ENCODE results near the gene NDUFB6.

NDUFB6 gene

GRCh38 chr9:32518276-32518675, 54.7 kb downstream of the NDUFB6 start:
- no peak overlapping the region for H3K9ac ChIP-seq
- H3K9me3 ChIP-seq (replicated peaks in 1 of 11) = peaks cover 48 to 92% (median 85%) of the 10 kb centered on the region in 11 experiments

GRCh38 chr9:32516241-32516640, 56.7 kb downstream of the NDUFB6 start:
- no peak overlapping the region for H3K4me2 ChIP-seq
- H3K4me1 ChIP-seq = no peaks in the 10 kb centered on the region
- no peak overlapping the region for H3K4me3 ChIP-seq
- H3K9me3 ChIP-seq (replicated peaks in 1 of 11) = peaks cover 51 to 80% (median 74%) of the 10 kb centered on the region in 11 experiments
- no peaks in the 10 kb centered on the region for H3K27me3 ChIP-seq
- no peak overlapping the region for H3K27ac ChIP-seq
- peaks cover 23 to 44% (median 35%) of the 10 kb centered on the region in 11 experiments for H3K36me3 ChIP-seq
- H4K20me1 ChIP-seq = no peaks in the 10 kb centered on the region; a peak in 1 of 22 replicates
- TF ChIP-seq Cebpa-rat (IDR thresholded peaks at IDR 0.05) = no peak
- H3K9ac ChIP-seq = no peak overlapping the region

More at GRCh38 chr9:32518276-32518675, 54.7 kb downstream of the NDUFB6 start:
- no peaks in the 10 kb centered on the region for H3K27me3 ChIP-seq
- TF ChIP-seq Cebpa-rat (IDR thresholded peaks at IDR 0.05) = no peak
- H3K4me2 ChIP-seq = no peak overlapping the region
- peaks cover 26 to 54% (median 37%) of the 10 kb centered on the region in 11 experiments for H3K36me3 ChIP-seq
- no peaks in the 10 kb centered on the region; a peak in 1 of 22 replicates for H4K20me1 ChIP-seq
- no peak overlapping the region; a peak in 1 of 20 replicates for H3K4me3 ChIP-seq
- H3K4me1 ChIP-seq = peaks cover 0 to under 1% (median 0%) of the 10 kb centered on the region in 10 experiments; a peak in 2 of 20 replicates
- H3K27ac ChIP-seq = no peak overlapping the region

GRCh38 chr9:32508728-32509127, 64.2 kb downstream of the NDUFB6 start:
- H3K9me3 ChIP-seq (replicated peaks in 1 of 11) = peaks cover under 1 to 13% (median 7%) of the 10 kb centered on the region in 11 experiments; a peak in 14 of 22 replicates
- TF ChIP-seq Cebpa-rat (IDR thresholded peaks at IDR 0.05) = no peak
- H3K9ac ChIP-seq = no peak overlapping the region
- no peak overlapping the region for H3K4me3 ChIP-seq
- no peak overlapping the region for H3K27ac ChIP-seq
- peaks cover 0 to 5% (median 0%) of the 10 kb centered on the region in 11 experiments; a peak in 1 of 22 replicates for H4K20me1 ChIP-seq
- no peaks in the 10 kb centered on the region for H3K27me3 ChIP-seq
- H3K36me3 ChIP-seq = peaks cover 0 to 10% (median 0%) of the 10 kb centered on the region in 11 experiments; a peak in 1 of 22 replicates
- no peaks in the 10 kb centered on the region for H3K4me1 ChIP-seq
- H3K4me2 ChIP-seq = no peak overlapping the region

- no peak overlapping the region for H3K4me2 ChIP-seq
- no peak overlapping the region for H3K4me3 ChIP-seq
- no peak overlapping the region for H3K27ac ChIP-seq
- peaks cover 0 to 7% (median 0%) of the 10 kb centered on the region in 11 experiments; a peak in 1 of 22 replicates for H4K20me1 ChIP-seq
- TF ChIP-seq Cebpa-rat (IDR thresholded peaks at IDR 0.05) = no peak
- peaks cover 0 to 6% (median 0%) of the 10 kb centered on the region in 11 experiments; a peak in 4 of 22 replicates for H3K9me3 ChIP-seq (replicated peaks in 1 of 11)
- no peaks in the 10 kb centered on the region for H3K27me3 ChIP-seq
- H3K4me1 ChIP-seq = no peaks in the 10 kb centered on the region
- no peak overlapping the region for H3K9ac ChIP-seq
- H3K36me3 ChIP-seq = peaks cover 15 to 41% (median 23%) of the 10 kb centered on the region in 11 experiments
These were observed 70.0 kb downstream of the NDUFB6 start for GRCh38 chr9:32503008-32503407.

Data from BLaER1 treated with 17β-estradiol and CSF1 and Interleukin-3, amounts not matched to agents 10 nM and 100 nM (cell line).